ENCODE data around the gene ZNF420. TPM values are rescaled to one million over a fixed set of nuclear protein-coding genes. Genes with fewer than 3 reads are reported as not detected.

The ZNF420 gene
- total RNA-seq, 1 donor from 2014 or later, result 9.6 TPM

- no peak overlapping the region for H3K27ac ChIP-seq
- intact Hi-C loops (cut with DNase I), result no loop called here
- H3K4me1 ChIP-seq, result no peaks in the 10 kb centered on the region
- peaks cover 11 to 98% of the 10 kb centered on the region in 2 donors for H3K36me3 ChIP-seq
- no peak overlapping the region for H3K4me3 ChIP-seq
- H3K9me3 ChIP-seq, result peaks cover 51% of the 10 kb centered on the region
- no peak for DNase-seq (ENCODE audit: extremely low spot score in 2 of 2)
- TF ChIP-seq, protein P1, sequence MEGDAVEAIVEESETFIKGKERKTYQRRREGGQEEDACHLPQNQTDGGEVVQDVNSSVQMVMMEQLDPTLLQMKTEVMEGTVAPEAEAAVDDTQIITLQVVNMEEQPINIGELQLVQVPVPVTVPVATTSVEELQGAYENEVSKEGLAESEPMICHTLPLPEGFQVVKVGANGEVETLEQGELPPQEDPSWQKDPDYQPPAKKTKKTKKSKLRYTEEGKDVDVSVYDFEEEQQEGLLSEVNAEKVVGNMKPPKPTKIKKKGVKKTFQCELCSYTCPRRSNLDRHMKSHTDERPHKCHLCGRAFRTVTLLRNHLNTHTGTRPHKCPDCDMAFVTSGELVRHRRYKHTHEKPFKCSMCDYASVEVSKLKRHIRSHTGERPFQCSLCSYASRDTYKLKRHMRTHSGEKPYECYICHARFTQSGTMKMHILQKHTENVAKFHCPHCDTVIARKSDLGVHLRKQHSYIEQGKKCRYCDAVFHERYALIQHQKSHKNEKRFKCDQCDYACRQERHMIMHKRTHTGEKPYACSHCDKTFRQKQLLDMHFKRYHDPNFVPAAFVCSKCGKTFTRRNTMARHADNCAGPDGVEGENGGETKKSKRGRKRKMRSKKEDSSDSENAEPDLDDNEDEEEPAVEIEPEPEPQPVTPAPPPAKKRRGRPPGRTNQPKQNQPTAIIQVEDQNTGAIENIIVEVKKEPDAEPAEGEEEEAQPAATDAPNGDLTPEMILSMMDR (IDR thresholded peaks at IDR 0.05), result no peak
- no peak for TF ChIP-seq POLR2A (IDR thresholded peaks at IDR 0.05)
- no peak for TF ChIP-seq POLR2AphosphoS5 (IDR thresholded peaks at IDR 0.05; ENCODE audit: insufficient read depth in 1 of 2, low read depth in 1 of 2)
- no peaks in the 10 kb centered on the region for H3K27me3 ChIP-seq
Measured at GRCh38 chr19:37160153-37160552, 81.9 kb downstream of the ZNF420 start.

GRCh38 chr19:37165635-37166034 lies 87.4 kb downstream of the ZNF420 start:
- H3K4me3 ChIP-seq, result no peak overlapping the region
- peaks cover 13% of the 10 kb centered on the region for H3K9me3 ChIP-seq
- peaks cover 4 to 90% of the 10 kb centered on the region in 2 donors for H3K36me3 ChIP-seq
- no peak overlapping the region for H3K27ac ChIP-seq
- TF ChIP-seq, protein P1 (IDR thresholded peaks at IDR 0.05), result no peak
- TF ChIP-seq POLR2A (IDR thresholded peaks at IDR 0.05) (no peak), POLR2AphosphoS5 (IDR thresholded peaks at IDR 0.05; ENCODE audit: insufficient read depth in 1 of 2, low read depth in 1 of 2) (no peak)
- H3K27me3 ChIP-seq, result no peaks in the 10 kb centered on the region
- intact Hi-C loops (cut with DNase I), result no loop called here
- DNase-seq (ENCODE audit: extremely low spot score in 2 of 2), result no peak
- H3K4me1 ChIP-seq, result no peaks in the 10 kb centered on the region

- intact Hi-C loops (cut with DNase I), result no loop called here
- H3K36me3 ChIP-seq, result peaks cover 0 to 24% of the 10 kb centered on the region in 2 donors
- peaks cover 9% of the 10 kb centered on the region for H3K4me1 ChIP-seq
- H3K27me3 ChIP-seq, result no peaks in the 10 kb centered on the region
- peak in 1 of 2 donors; percentile 90 for DNase-seq (ENCODE audit: extremely low spot score in 2 of 2)
- peak within 1 kb of the TSS; percentile 66 to 78 for H3K4me3 ChIP-seq
- TF ChIP-seq POLR2AphosphoS5 (IDR thresholded peaks at IDR 0.05; ENCODE audit: insufficient read depth in 1 of 2, low read depth in 1 of 2) (peak; percentile 60 to 99), POLR2A (IDR thresholded peaks at IDR 0.05) (no peak)
- TF ChIP-seq, protein P1 (IDR thresholded peaks at IDR 0.05), result peak in 1 of 3 experiments; percentile 19
- H3K9me3 ChIP-seq, result peaks cover 1% of the 10 kb centered on the region
- H3K27ac ChIP-seq, result peak within 1 kb of the TSS; percentile 74
Measured at GRCh38 chr19:37172368-37173366, 94.4 kb downstream of the ZNF420 start, which contains the start of gene ZNF585A. TSS of gene ZNF585A (minus strand) at chr19:37172695. CDS start at chr19:37169910, 2,785 bp downstream.

Other genes starting within 250 kb of the ZNF420 start
- 2.5 TPM for gene ZNF790, start 240.0 kb upstream of the ZNF420 start, total RNA-seq
- 6.9 TPM for gene ZNF345, start 227.6 kb upstream of the ZNF420 start, total RNA-seq
- gene ZNF829, start 162.1 kb upstream of the ZNF420 start, total RNA-seq, result 2.0 TPM
- gene ZNF568, start 162.1 kb upstream of the ZNF420 start, total RNA-seq, result 4.4 TPM
- gene ZNF585A, start 94.3 kb downstream of the ZNF420 start, total RNA-seq, result 3.4 TPM
- gene ZNF585B, start 132.1 kb downstream of the ZNF420 start, total RNA-seq, result 8.8 TPM
- 6.4 TPM for gene ZNF383, start 139.8 kb downstream of the ZNF420 start, total RNA-seq